Measurements from ENCODE around the gene GAB1.

DNA sequence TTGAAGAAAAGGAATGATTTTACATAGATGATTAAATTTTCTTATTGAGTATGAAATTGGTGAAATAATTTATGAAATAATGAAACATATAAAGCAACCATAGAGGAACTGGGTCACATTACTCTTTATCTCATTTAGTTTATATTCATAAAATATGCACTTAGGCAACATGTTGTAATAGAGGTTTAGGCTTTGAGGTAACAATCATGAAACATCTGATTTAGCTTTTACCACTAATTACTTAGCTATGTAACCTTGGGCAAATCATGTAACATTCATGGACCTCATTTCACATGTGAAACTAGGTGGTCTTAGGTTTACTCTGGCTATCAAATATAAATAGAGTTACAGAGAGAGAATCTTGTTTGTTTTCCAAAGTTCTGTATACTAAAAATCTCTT, 122.3 kb downstream of the GAB1 start:
- TF ChIP-seq, protein P1, sequence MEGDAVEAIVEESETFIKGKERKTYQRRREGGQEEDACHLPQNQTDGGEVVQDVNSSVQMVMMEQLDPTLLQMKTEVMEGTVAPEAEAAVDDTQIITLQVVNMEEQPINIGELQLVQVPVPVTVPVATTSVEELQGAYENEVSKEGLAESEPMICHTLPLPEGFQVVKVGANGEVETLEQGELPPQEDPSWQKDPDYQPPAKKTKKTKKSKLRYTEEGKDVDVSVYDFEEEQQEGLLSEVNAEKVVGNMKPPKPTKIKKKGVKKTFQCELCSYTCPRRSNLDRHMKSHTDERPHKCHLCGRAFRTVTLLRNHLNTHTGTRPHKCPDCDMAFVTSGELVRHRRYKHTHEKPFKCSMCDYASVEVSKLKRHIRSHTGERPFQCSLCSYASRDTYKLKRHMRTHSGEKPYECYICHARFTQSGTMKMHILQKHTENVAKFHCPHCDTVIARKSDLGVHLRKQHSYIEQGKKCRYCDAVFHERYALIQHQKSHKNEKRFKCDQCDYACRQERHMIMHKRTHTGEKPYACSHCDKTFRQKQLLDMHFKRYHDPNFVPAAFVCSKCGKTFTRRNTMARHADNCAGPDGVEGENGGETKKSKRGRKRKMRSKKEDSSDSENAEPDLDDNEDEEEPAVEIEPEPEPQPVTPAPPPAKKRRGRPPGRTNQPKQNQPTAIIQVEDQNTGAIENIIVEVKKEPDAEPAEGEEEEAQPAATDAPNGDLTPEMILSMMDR (IDR thresholded peaks at IDR 0.05; ENCODE audit: low read depth, low read length), result no peak
- TF ChIP-seq POLR2A (IDR thresholded peaks at IDR 0.05; ENCODE audit: extremely low read depth, insufficient read length), result no peak
- TF ChIP-seq, protein P2, sequence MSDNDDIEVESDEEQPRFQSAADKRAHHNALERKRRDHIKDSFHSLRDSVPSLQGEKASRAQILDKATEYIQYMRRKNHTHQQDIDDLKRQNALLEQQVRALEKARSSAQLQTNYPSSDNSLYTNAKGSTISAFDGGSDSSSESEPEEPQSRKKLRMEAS (IDR thresholded peaks at IDR 0.05; ENCODE audit: low read depth, low read length), result no peak
